Panc1 (cell line): ENCODE data around the gene DOCK3. TPM values are rescaled to one million over a fixed set of nuclear protein-coding genes. Genes with fewer than 3 reads are reported as not detected.

Source experiments
- ATAC-seq: fragments of 200-7000 bp; cut with Tn5 transposase; 2 replicates; pipeline ENCODE4 v1.9.1; 2020; ENCODE audit warnings: mild to moderate bottlenecking, moderate library complexity
- BruUV-seq: library from RNA; stranded (reverse); fragments of 400-500 nt; replicated peaks from 2 replicates; lab custom pipeline; 2021; lab: Mats Ljungman, UMichigan
- CTCF ChIA-PET: fragments of 300-600 bp; sonication (Branson Sonifier 250); formaldehyde crosslinking; loops from one replicate; lab custom pipeline; 2022; ENCODE audit warnings: antibody characterized with exemption; lab: Charles Lee
- POLR2A ChIA-PET: fragments of 300-600 bp; sonication (Branson Sonifier 250); formaldehyde crosslinking; loops from one replicate; lab custom pipeline; 2022; ENCODE audit warnings: antibody characterized with exemption; lab: Charles Lee
- DNase-seq: peaks from one replicate; pipeline ENCODE4 v3.0.0-alpha.2; 2010; ENCODE audit warnings: low read depth, low spot score
- H3K27ac ChIP-seq: 2 replicates; pipeline ENCODE4 v1.5.1; 2011; ENCODE audit warnings: mild to moderate bottlenecking, low read length, inconsistent platforms
- H3K27me3 ChIP-seq: fragments of 200-500 bp; sonication (Bioruptor generic); 2 replicates; pipeline ENCODE4 v1.6.0; 2014; ENCODE audit warnings: low read length, inconsistent platforms; ENCODE audit not compliant: control insufficient read depth, insufficient read depth
- H3K36me3 ChIP-seq: fragments of 200-500 bp; sonication (Bioruptor generic); 2 replicates; pipeline ENCODE4 v1.5.1; 2014; ENCODE audit warnings: inconsistent platforms, mild to moderate bottlenecking, low read length, moderate library complexity; ENCODE audit not compliant: control insufficient read depth, insufficient read depth
- H3K4me1 ChIP-seq: 2 replicates; pipeline ENCODE4 v1.5.1; 2011; ENCODE audit warnings: inconsistent platforms, mild to moderate bottlenecking, low read length, moderate library complexity; ENCODE audit not compliant: control insufficient read depth, insufficient read depth
- H3K4me3 ChIP-seq, 2 experiments: 2 replicates each; pipeline ENCODE4 v1.5.1; 2011 to 2012; ENCODE audit warnings: low read depth in 2 of 2, low read length in 2 of 2, mild to moderate bottlenecking in 2 of 2, inconsistent platforms in 1 of 2, moderate library complexity in 1 of 2
- H3K9me3 ChIP-seq: fragments of 200-500 bp; sonication (Bioruptor generic); 2 replicates; pipeline ENCODE4 v1.5.1; 2014; ENCODE audit warnings: low read depth, mild to moderate bottlenecking, inconsistent platforms, low read length, moderate library complexity; ENCODE audit not compliant: control insufficient read depth, insufficient read depth
- POLR2AphosphoS5 ChIP-seq: IDR thresholded peaks from 2 replicates; pipeline ENCODE4 v1.6.1; 2012; ENCODE audit warnings: mild to moderate bottlenecking, low read depth, low read length, moderate library complexity
- SIN3A ChIP-seq: IDR thresholded peaks from 2 replicates; pipeline ENCODE4 v1.6.1; 2012; ENCODE audit warnings: low read depth, mild to moderate bottlenecking, low read length, moderate library complexity, borderline replicate concordance; ENCODE audit not compliant: insufficient read depth
- TCF7L2 ChIP-seq: IDR thresholded peaks from 2 replicates; pipeline ENCODE4 v1.6.1; 2011; ENCODE audit warnings: mild to moderate bottlenecking, low read depth, low read length, inconsistent platforms
- in situ Hi-C: cut with HindIII; loops from 2 replicates; pipeline ENCODE4 v1.10.0; 2016; ENCODE audit warnings: low sequenced_read_pairs, low pct_unique_long_range_greater_than_20kb
- intact Hi-C: fragments of 100-400 bp; cut with micrococcal nuclease; formaldehyde crosslinking; loops from one replicate; pipeline ENCODE4 v1.10.0; 2022; ENCODE audit not compliant: unreplicated experiment
- total RNA-seq: library from RNA; stranded (reverse); gene quantifications from one replicate; pipeline ENCODE4 v1.2.1, GENCODE V29; 2021; ENCODE audit not compliant: unreplicated experiment
- TF ChIP-seq, protein P1 (sequence below), 2 experiments: IDR thresholded peaks; 2 replicates each; pipeline ENCODE4 v1.6.1; 2011 to 2012; ENCODE audit warnings: low read depth in 2 of 2, control low read depth in 1 of 2, low read length in 1 of 2, mild to moderate bottlenecking in 1 of 2, moderate library complexity in 1 of 2; ENCODE audit not compliant: insufficient read depth in 1 of 2
- TF ChIP-seq, protein P2 (sequence below): fragments of 450-650 bp; IDR thresholded peaks from 2 replicates; pipeline ENCODE4 v1.5.1; 2017; ENCODE audit warnings: mild to moderate bottlenecking

DOCK3 gene
- total RNA-seq, 1 experiment from 2014 or later = 0.21 TPM

DNA sequence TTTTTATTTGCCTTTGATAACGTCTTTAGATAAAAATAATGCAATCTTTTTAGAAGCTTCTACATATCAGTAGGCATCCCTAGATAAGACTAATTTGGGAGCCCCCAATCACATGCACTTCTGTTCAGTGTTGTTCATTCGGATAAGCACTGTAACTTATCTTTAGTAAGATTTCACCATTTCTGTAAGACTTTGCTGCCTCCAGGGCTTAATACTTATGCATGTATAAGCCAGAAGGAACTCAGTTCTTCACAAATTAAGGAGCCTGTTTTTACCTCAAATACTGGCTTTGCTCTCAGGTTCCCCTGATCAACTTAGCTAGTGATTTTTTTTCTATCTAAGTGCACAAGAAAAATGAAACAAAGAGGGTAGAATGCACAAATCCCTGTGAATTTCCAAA lies 20.3 kb downstream of the DOCK3 start:
- no peak overlapping the region for H3K4me3 ChIP-seq
- DNase-seq = no peak
- no peaks in the 10 kb centered on the region for H3K27me3 ChIP-seq
- H3K4me1 ChIP-seq = no peaks in the 10 kb centered on the region
- no peak for TF ChIP-seq POLR2AphosphoS5
- no peak for TF ChIP-seq TCF7L2
- TF ChIP-seq, protein P1, sequence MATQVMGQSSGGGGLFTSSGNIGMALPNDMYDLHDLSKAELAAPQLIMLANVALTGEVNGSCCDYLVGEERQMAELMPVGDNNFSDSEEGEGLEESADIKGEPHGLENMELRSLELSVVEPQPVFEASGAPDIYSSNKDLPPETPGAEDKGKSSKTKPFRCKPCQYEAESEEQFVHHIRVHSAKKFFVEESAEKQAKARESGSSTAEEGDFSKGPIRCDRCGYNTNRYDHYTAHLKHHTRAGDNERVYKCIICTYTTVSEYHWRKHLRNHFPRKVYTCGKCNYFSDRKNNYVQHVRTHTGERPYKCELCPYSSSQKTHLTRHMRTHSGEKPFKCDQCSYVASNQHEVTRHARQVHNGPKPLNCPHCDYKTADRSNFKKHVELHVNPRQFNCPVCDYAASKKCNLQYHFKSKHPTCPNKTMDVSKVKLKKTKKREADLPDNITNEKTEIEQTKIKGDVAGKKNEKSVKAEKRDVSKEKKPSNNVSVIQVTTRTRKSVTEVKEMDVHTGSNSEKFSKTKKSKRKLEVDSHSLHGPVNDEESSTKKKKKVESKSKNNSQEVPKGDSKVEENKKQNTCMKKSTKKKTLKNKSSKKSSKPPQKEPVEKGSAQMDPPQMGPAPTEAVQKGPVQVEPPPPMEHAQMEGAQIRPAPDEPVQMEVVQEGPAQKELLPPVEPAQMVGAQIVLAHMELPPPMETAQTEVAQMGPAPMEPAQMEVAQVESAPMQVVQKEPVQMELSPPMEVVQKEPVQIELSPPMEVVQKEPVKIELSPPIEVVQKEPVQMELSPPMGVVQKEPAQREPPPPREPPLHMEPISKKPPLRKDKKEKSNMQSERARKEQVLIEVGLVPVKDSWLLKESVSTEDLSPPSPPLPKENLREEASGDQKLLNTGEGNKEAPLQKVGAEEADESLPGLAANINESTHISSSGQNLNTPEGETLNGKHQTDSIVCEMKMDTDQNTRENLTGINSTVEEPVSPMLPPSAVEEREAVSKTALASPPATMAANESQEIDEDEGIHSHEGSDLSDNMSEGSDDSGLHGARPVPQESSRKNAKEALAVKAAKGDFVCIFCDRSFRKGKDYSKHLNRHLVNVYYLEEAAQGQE (IDR thresholded peaks at IDR 0.05; ENCODE audit: insufficient read depth in 1 of 2, low read depth in 2 of 2, low read length in 1 of 2) = no peak
- TF ChIP-seq SIN3A = no peak
- TF ChIP-seq, protein P2, sequence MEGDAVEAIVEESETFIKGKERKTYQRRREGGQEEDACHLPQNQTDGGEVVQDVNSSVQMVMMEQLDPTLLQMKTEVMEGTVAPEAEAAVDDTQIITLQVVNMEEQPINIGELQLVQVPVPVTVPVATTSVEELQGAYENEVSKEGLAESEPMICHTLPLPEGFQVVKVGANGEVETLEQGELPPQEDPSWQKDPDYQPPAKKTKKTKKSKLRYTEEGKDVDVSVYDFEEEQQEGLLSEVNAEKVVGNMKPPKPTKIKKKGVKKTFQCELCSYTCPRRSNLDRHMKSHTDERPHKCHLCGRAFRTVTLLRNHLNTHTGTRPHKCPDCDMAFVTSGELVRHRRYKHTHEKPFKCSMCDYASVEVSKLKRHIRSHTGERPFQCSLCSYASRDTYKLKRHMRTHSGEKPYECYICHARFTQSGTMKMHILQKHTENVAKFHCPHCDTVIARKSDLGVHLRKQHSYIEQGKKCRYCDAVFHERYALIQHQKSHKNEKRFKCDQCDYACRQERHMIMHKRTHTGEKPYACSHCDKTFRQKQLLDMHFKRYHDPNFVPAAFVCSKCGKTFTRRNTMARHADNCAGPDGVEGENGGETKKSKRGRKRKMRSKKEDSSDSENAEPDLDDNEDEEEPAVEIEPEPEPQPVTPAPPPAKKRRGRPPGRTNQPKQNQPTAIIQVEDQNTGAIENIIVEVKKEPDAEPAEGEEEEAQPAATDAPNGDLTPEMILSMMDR = no peak
- no peaks in the 10 kb centered on the region for H3K36me3 ChIP-seq
- intact Hi-C loops (no loop called here), in situ Hi-C loops (no loop called here)
- no peak for ATAC-seq
- no TSS peak for BruUV-seq
- POLR2A ChIA-PET = no interaction called here
- no peaks in the 10 kb centered on the region for H3K9me3 ChIP-seq
- CTCF ChIA-PET = no interaction called here
- H3K27ac ChIP-seq = no peak overlapping the region

DNA sequence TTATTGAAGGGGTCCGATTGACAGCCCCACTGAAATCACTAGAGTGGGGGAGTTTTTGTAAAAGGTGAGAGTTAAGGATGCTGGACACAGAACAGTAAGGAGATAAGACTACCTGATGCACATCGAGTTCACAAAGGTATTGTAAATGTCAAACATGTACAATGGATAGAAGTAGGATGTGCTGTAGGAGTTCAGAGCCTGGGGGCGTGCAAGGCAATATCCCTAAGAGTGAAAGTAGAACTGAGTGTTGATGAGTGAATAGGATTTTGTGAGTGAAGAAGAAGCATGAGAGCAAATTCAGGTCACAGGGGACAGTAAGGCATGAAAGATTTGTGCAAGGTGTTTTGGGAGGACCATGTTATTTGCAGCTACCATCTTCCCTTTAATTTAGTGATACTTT lies 21.5 kb downstream of the DOCK3 start:
- intact Hi-C loops = no loop called here

More for the DNA sequence above, 21.5 kb downstream of the DOCK3 start:
- no peaks in the 10 kb centered on the region for H3K4me1 ChIP-seq
- POLR2A ChIA-PET = interaction anchor here (0.6 kb wide), 1 partner anchor 147 kb away, joined by 3 read pairs; no protein-coding TSS in a partner anchor
- no peaks in the 10 kb centered on the region for H3K9me3 ChIP-seq
- BruUV-seq = no TSS peak
- ATAC-seq (no peak), DNase-seq (no peak)
- in situ Hi-C loops = no loop called here
- no peaks in the 10 kb centered on the region for H3K36me3 ChIP-seq
- no peak overlapping the region for H3K27ac ChIP-seq
- CTCF ChIA-PET = no interaction called here
- no peak overlapping the region for H3K4me3 ChIP-seq
- TF ChIP-seq, protein P1 (IDR thresholded peaks at IDR 0.05; ENCODE audit: insufficient read depth in 1 of 2, low read depth in 2 of 2, low read length in 1 of 2) = no peak
- TF ChIP-seq SIN3A (no peak), POLR2AphosphoS5 (no peak), TCF7L2 (no peak)
- TF ChIP-seq, protein P2 = no peak
- H3K27me3 ChIP-seq = no peaks in the 10 kb centered on the region
